ENCODE data around the gene SIT1.

DNA sequence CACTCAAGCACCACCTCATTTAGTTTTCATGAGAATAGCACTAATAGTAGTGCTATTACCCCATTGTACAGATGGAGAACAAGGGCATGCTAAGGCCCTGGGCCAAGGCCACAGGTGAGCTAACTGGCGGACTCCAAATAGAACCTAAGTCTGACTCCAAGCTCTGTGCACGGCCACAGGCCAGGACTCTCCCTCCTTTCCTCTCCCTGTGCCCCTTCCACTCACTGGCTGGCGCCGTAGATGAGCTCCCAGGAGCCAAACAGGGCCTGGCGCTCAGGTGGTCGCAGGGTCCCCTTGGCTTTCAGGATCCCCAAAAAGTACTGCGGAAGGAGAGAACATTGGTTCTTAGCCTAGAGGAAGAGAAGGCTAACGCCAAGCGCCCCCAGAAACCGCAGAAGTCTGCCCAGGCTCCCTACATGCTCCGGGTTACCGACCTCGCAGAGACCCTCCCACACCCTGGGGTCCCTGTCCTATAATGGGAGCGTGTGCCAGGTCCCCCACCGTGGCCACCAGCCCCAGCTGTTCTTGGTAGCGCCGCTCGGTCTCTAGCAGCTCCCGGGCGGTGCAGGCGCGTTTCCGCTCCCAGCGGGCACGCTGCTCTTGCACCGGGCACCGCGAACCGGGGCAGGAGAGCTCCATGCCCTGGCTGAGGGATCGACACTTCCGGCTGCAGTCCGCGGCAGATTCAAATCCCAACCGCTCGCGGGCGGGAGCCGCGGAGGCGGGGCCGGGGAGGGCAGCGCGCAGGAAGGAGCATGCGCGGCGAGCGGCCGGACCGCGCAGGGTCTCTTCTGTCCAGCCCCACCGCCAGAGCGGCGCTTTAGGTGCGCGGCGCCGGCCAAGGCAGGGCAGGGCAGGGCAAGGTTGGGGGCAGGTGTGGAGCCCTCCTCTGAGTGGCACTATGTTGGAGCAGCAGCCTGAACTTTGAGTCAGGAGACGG lies 14.1 kb upstream of the SIT1 start, which contains the start of gene ARHGEF39:
- TF ChIP-seq, protein P1, sequence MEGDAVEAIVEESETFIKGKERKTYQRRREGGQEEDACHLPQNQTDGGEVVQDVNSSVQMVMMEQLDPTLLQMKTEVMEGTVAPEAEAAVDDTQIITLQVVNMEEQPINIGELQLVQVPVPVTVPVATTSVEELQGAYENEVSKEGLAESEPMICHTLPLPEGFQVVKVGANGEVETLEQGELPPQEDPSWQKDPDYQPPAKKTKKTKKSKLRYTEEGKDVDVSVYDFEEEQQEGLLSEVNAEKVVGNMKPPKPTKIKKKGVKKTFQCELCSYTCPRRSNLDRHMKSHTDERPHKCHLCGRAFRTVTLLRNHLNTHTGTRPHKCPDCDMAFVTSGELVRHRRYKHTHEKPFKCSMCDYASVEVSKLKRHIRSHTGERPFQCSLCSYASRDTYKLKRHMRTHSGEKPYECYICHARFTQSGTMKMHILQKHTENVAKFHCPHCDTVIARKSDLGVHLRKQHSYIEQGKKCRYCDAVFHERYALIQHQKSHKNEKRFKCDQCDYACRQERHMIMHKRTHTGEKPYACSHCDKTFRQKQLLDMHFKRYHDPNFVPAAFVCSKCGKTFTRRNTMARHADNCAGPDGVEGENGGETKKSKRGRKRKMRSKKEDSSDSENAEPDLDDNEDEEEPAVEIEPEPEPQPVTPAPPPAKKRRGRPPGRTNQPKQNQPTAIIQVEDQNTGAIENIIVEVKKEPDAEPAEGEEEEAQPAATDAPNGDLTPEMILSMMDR (IDR thresholded peaks at IDR 0.05): no peak
- no peak for TF ChIP-seq POLR2A (IDR thresholded peaks at IDR 0.05)

Data from testis (tissue), 2 donors.